Mucosa of descending colon (tissue), 3 donors: ENCODE results near the gene EPN1. TPM values are rescaled to one million over a fixed set of nuclear protein-coding genes. Genes with fewer than 3 reads are reported as not detected.

Source experiments
- ATAC-seq: fragments of 200-7000 bp; cut with Tn5 transposase; one replicate; pipeline ENCODE4 v1.9.1; 2020; ENCODE audit warnings: mild to moderate bottlenecking, moderate library complexity
- DNase-seq, 3 donors: peaks; one replicate each; pipeline ENCODE4 v3.0.0-alpha.2; 2020
- H3K36me3 ChIP-seq: fragments of 200-600 bp; one replicate; pipeline ENCODE4 v1.8.0; 2021; ENCODE audit warnings: low read depth, mild to moderate bottlenecking
- H3K4me1 ChIP-seq: fragments of 200-600 bp; one replicate; pipeline ENCODE4 v1.8.0; 2021; ENCODE audit warnings: low read depth, mild to moderate bottlenecking
- H3K4me3 ChIP-seq: fragments of 200-600 bp; one replicate; pipeline ENCODE4 v1.8.0; 2021; ENCODE audit warnings: mild to moderate bottlenecking
- H3K9me3 ChIP-seq: fragments of 200-600 bp; one replicate; pipeline ENCODE4 v1.8.0; 2021; ENCODE audit warnings: mild to moderate bottlenecking
- CTCF ChIP-seq: fragments of 200-600 bp; IDR thresholded peaks from one replicate; pipeline ENCODE4 v1.8.0; 2022; ENCODE audit warnings: antibody characterized with exemption, mild to moderate bottlenecking
- intact Hi-C, 2 donors: fragments of 100-400 bp; cut with DNase I in 1 of 2; cut with micrococcal nuclease in 1 of 2; formaldehyde crosslinking; loops; one replicate each; pipeline versions ENCODE4 v1.11.0 to v1.11.1; 2022; cut with DNase I, micrococcal nuclease
- total RNA-seq, 3 donors: library from RNA; stranded (reverse); fragmentation: NEBNext Ultra II Directional in 2 of 3; extraction: Animal tissue kit (Norgen Biotek cat#: 25700) in 2 of 3; gene quantifications; one replicate each; pipeline versions ENCODE4 v1.2.1 to v1.2.4, GENCODE V29; 2021 to 2023
- donor health status: DM: no; HTN: no; CAD: no; lungs with moderate emphysema.
- donor health status: DM: no; HTN: no; CAD: no.
- donor health status: DM: no; HTN: yes; CAD: no.

Gene EPN1
- total RNA-seq, 3 donors from 2014 or later = 156 to 251 (median 192) TPM

DNA sequence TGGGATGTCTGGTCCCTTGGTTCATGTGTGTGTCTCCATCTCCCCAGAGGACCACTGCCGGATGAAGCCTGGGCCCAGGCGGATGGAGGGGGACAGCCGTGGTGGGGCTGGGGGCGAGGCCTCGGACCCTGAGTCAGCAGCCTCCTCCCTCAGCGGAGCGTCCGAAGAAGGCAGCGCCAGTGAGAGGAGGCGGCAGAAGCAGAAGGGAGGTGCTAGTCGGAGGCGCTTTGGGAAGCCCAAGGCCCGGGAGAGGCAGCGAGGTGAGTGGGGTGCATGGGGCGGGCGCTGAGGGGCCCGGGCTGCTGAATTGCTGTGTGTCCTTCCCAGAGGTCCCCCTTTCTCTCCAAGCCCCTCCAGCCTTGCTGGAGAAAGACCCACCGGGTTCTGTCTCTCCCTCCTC, 23.8 kb upstream of the EPN1 start:
- intact Hi-C loops = no loop called here
- no peak for ATAC-seq
- peaks cover 17% of the 10 kb centered on the region for H3K4me1 ChIP-seq

DNA sequence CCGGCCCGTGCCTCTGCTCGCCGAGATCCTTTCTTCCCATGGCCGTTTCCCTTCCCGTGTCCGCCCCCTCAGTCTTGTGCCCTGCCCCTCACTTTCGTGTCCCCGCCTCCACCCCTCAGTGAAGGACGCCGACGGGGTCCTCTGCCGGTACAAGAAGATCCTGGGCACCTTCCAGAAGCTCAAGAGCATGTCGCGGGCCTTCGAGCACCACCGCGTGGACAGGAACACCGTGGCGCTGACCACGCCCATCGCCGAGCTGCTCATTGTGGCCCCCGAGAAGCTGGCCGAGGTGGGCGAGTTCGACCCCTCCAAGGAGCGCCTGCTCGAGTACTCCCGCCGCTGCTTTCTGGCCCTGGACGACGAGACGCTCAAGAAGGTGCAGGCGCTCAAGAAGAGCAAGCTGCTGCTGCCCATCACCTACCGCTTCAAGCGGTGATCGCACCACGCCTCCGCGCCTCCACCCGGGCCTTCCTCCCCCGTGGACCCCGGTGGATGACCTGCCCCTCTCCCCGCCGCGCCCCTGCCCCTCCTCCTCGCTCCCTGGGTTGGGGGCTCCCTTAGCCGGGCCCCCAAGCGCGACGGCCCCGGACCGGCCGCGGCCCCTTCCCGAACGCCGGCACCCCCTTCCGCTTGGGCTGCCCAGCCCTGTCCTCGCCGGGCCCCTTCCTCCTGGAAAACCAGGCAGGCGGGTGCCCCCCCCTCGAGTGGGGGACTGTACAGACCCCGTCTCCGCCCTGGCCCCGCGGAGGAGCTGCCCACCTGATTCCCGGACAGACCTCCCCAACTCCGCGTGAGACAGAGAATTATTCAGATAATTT, 22.5 kb upstream of the EPN1 start:
- DNase-seq = peak; percentile 38 to 79 (median 65)
- TF ChIP-seq CTCF = no peak

More for the DNA sequence above, 23.8 kb upstream of the EPN1 start:
- no peaks in the 10 kb centered on the region for H3K36me3 ChIP-seq
- H3K9me3 ChIP-seq = no peaks in the 10 kb centered on the region
- H3K4me3 ChIP-seq = no peak overlapping the region
- no peak for DNase-seq
- TF ChIP-seq CTCF = no peak

GRCh38 chr19:55653651-55654322, 21.2 kb upstream of the EPN1 start:
- ATAC-seq = peak; percentile 76
- H3K9me3 ChIP-seq = no peaks in the 10 kb centered on the region
- TF ChIP-seq CTCF = peak; percentile 95
- no peaks in the 10 kb centered on the region for H3K36me3 ChIP-seq
- intact Hi-C loops = no loop called here
- peak; percentile 97 to 99 (median 98) for DNase-seq
- peaks cover 33% of the 10 kb centered on the region for H3K4me1 ChIP-seq
- peak overlapping the region; percentile 81 for H3K4me3 ChIP-seq

More for the DNA sequence above, 22.5 kb upstream of the EPN1 start:
- H3K4me3 ChIP-seq = no peak overlapping the region
- no peaks in the 10 kb centered on the region for H3K9me3 ChIP-seq
- intact Hi-C loops = no loop called here
- no peaks in the 10 kb centered on the region for H3K36me3 ChIP-seq
- peaks cover 26% of the 10 kb centered on the region for H3K4me1 ChIP-seq
- ATAC-seq = no peak

DNA sequence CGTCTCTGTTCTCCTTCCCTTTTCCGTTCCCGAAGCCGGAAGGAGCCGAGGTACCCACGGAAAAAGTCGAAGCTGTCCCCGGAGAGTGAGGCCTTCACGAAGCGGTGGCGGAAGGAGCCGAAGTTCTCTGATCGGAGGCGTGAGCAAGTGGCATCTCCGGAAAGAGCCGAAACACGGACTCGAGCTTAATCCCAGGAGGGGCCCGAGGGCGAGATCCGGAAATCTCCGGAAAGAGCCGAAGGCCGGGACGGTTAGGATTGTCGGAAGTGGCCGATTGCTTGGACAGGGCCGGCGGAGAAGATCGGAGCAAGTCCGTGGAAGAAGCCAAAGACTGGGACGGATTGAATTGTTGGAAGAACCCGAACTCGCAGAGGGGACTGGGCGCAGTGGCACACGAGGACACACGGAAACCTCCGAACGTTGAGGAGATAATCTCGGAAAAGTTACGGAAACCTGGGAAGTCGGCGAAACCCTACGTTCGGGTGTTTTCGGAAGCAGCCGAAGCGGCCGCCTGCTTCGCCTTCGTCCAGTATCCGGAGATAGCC, 20.6 kb upstream of the EPN1 start:
- Histone ChIP-seq H3K4me1 (peaks cover 33% of the 10 kb centered on the region), H3K9me3 (no peaks in the 10 kb centered on the region), H3K4me3 (peak overlapping the region; percentile 81), H3K36me3 (no peaks in the 10 kb centered on the region)
- DNase-seq = peak; percentile 99 to 100 (median 99)
- intact Hi-C loops = no loop called here
- no peak for TF ChIP-seq CTCF
- ATAC-seq = peak; percentile 84

- Histone ChIP-seq H3K4me1 (peaks cover 33% of the 10 kb centered on the region), H3K36me3 (no peaks in the 10 kb centered on the region), H3K4me3 (peak within 1 kb of the TSS; percentile 81), H3K9me3 (no peaks in the 10 kb centered on the region)
- DNase-seq (peak; percentile 97 to 99 (median 98)), ATAC-seq (peak; percentile 73)
- TF ChIP-seq CTCF = no peak
- intact Hi-C loops = no loop called here
These were observed 20.0 kb upstream of the EPN1 start, which contains the start of gene U2AF2 for GRCh38 chr19:55654868-55655647. Gene U2AF2, plus strand, starts transcription at chr19:55655035. Its CDS starts 70 bp downstream, at chr19:55655105.
